CD4-positive, CD25-positive, alpha-beta regulatory T cell (primary cell): ENCODE measurements around the gene ANO1. TPM values are rescaled to one million over a fixed set of nuclear protein-coding genes. Genes with fewer than 3 reads are reported as not detected.

Experiments used
- ATAC-seq, 2 donors: fragments of 150-1000 bp; cut with Tn5 transposase; one replicate each; pipeline ENCODE4 v1.10.0; 2021; ENCODE audit warnings: low read depth in 2 of 2, moderate number of reproducible peaks in 2 of 2, moderate library complexity in 1 of 2
- DNase-seq, 3 donors: peaks; one replicate each; pipeline versions ENCODE4 v3.0.0 to v3.0.0-alpha.2; 2012 to 2022; ENCODE audit warnings: mixed read lengths in 1 of 3
- H3K27ac ChIP-seq: one replicate; pipeline ENCODE4 v1.7.0; 2013; ENCODE audit warnings: mild to moderate bottlenecking, low read length; ENCODE audit not compliant: insufficient read depth, poor library complexity, severe bottlenecking
- H3K27me3 ChIP-seq: one replicate; pipeline ENCODE4 v1.7.0; 2013; ENCODE audit warnings: low read length; ENCODE audit not compliant: control insufficient read depth, insufficient read depth
- H3K36me3 ChIP-seq: one replicate; pipeline ENCODE4 v1.7.0; 2013; ENCODE audit warnings: mild to moderate bottlenecking, low read length, moderate library complexity; ENCODE audit not compliant: control insufficient read depth, insufficient read depth
- H3K4me1 ChIP-seq: 2 replicates; pipeline ENCODE4 v1.7.0; 2013; ENCODE audit warnings: mild to moderate bottlenecking, low read length; ENCODE audit not compliant: insufficient read depth, control insufficient read depth, poor library complexity, severe bottlenecking
- H3K4me3 ChIP-seq: one replicate; pipeline ENCODE4 v1.7.0; 2013; ENCODE audit warnings: low read depth, mild to moderate bottlenecking, low read length, moderate library complexity
- H3K9me3 ChIP-seq, 2 experiments: 1 replicate in 1 of 2; 2 replicates in 1 of 2; pipeline ENCODE4 v1.7.0; 2013; ENCODE audit warnings: low read length in 2 of 2, mild to moderate bottlenecking in 1 of 2, moderate library complexity in 1 of 2; ENCODE audit not compliant: control insufficient read depth in 2 of 2
- H3K27ac Mint-ChIP-seq, 3 donors: one replicate each; pipeline ENCODE4 v1.8.0; 2020 to 2022; ENCODE audit warnings: mild to moderate bottlenecking in 3 of 3, mixed read lengths in 3 of 3, moderate library complexity in 2 of 3
- H3K27me3 Mint-ChIP-seq: one replicate; pipeline ENCODE4 v1.8.0; 2022; ENCODE audit warnings: mild to moderate bottlenecking, mixed read lengths
- H3K36me3 Mint-ChIP-seq: one replicate; pipeline ENCODE4 v1.8.0; 2020; ENCODE audit warnings: mixed read lengths
- H3K4me1 Mint-ChIP-seq, 4 donors: one replicate each; pipeline ENCODE4 v1.8.0; 2020 to 2022; ENCODE audit warnings: mixed read lengths in 4 of 4, mild to moderate bottlenecking in 1 of 4
- H3K4me3 Mint-ChIP-seq, 4 donors: one replicate each; pipeline ENCODE4 v1.8.0; 2020 to 2022; ENCODE audit warnings: mild to moderate bottlenecking in 4 of 4, mixed read lengths in 4 of 4, moderate library complexity in 3 of 4
- H3K9me3 Mint-ChIP-seq, 7 donors: one replicate each; pipeline ENCODE4 v1.8.0; 2020 to 2022; ENCODE audit warnings: mixed read lengths in 7 of 7, mild to moderate bottlenecking in 3 of 7, moderate library complexity in 2 of 7
- polyA plus RNA-seq, 4 donors: library from polyadenylated mRNA; unstranded; fragments of 300-500 nt; fragmentation: Illumina TruSeq; gene quantifications; one replicate each; pipeline ENCODE4 v1.2.3, GENCODE V29; 2021
- total RNA-seq: library from RNA; stranded (reverse); gene quantifications from one replicate; pipeline ENCODE4 v1.2.3, GENCODE V29; 2022

ANO1 gene
- total and polyA plus RNA-seq, 5 donors from 2014 or later, result not detected

- H3K36me3 ChIP-seq, result no peaks in the 10 kb centered on the region
- ATAC-seq (no peak), DNase-seq (no peak)
- Mint-ChIP-seq H3K9me3 (no peaks in the 10 kb centered on the region), H3K27ac (no peak overlapping the region), H3K27me3 (peaks cover 9% of the 10 kb centered on the region), H3K4me1 (no peaks in the 10 kb centered on the region), H3K36me3 (no peaks in the 10 kb centered on the region), H3K4me3 (no peak overlapping the region)
- no peak overlapping the region for H3K27ac ChIP-seq
- no peaks in the 10 kb centered on the region for H3K9me3 ChIP-seq
- H3K27me3 ChIP-seq, result no peaks in the 10 kb centered on the region
- no peak overlapping the region for H3K4me3 ChIP-seq
- no peaks in the 10 kb centered on the region for H3K4me1 ChIP-seq
Measured at GRCh38 chr11:70104419-70104818, 26.3 kb downstream of the ANO1 start.

DNA sequence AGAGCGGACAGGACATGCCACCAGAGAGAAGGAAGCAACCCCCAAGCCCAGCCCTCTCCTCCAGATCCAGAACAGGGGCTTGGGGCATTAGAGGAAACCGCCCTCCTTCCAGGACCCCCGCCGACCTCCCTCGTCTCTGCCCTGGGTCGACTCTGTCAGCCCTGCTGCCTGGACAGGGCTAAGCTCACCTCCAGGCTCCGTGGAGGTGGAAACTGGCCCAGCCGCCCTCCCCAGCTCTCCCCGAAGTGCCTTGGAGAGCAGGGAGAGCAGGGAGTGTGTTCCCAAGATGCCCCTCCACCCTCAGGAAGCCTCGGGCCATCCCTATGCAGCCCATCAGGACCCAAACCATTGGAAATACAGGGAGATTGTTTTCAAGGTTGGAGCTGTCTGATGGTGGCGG is 26.8 kb downstream of the ANO1 start:
- Mint-ChIP-seq H3K4me1 (no peaks in the 10 kb centered on the region), H3K36me3 (no peaks in the 10 kb centered on the region), H3K4me3 (no peak overlapping the region), H3K9me3 (no peaks in the 10 kb centered on the region), H3K27ac (no peak overlapping the region), H3K27me3 (peaks cover 9% of the 10 kb centered on the region)
- no peak for ATAC-seq
- Histone ChIP-seq H3K27ac (no peak overlapping the region), H3K9me3 (no peaks in the 10 kb centered on the region), H3K36me3 (no peaks in the 10 kb centered on the region), H3K4me1 (no peaks in the 10 kb centered on the region), H3K4me3 (no peak overlapping the region), H3K27me3 (no peaks in the 10 kb centered on the region)
- DNase-seq, result no peak

- Mint-ChIP-seq H3K9me3 (no peaks in the 10 kb centered on the region), H3K27me3 (peaks cover 9% of the 10 kb centered on the region), H3K27ac (no peak overlapping the region), H3K36me3 (no peaks in the 10 kb centered on the region), H3K4me3 (no peak overlapping the region), H3K4me1 (no peaks in the 10 kb centered on the region)
- DNase-seq (no peak), ATAC-seq (no peak)
- Histone ChIP-seq H3K27ac (no peak overlapping the region), H3K4me3 (no peak overlapping the region), H3K4me1 (no peaks in the 10 kb centered on the region), H3K27me3 (no peaks in the 10 kb centered on the region), H3K36me3 (no peaks in the 10 kb centered on the region), H3K9me3 (no peaks in the 10 kb centered on the region)
Measured at GRCh38 chr11:70105369-70105754, 27.2 kb downstream of the ANO1 start.

GRCh38 chr11:70105755-70106571 is 27.8 kb downstream of the ANO1 start:
- DNase-seq (no peak), ATAC-seq (no peak)
- Histone ChIP-seq H3K27me3 (no peaks in the 10 kb centered on the region), H3K27ac (no peak overlapping the region), H3K4me1 (no peaks in the 10 kb centered on the region), H3K4me3 (no peak overlapping the region), H3K9me3 (no peaks in the 10 kb centered on the region), H3K36me3 (no peaks in the 10 kb centered on the region)
- no peaks in the 10 kb centered on the region for H3K4me1 Mint-ChIP-seq
- H3K27me3 Mint-ChIP-seq, result peaks cover 9% of the 10 kb centered on the region
- H3K4me3 Mint-ChIP-seq, result no peak overlapping the region
- no peaks in the 10 kb centered on the region for H3K9me3 Mint-ChIP-seq
- no peak overlapping the region for H3K27ac Mint-ChIP-seq
- no peaks in the 10 kb centered on the region for H3K36me3 Mint-ChIP-seq

DNA sequence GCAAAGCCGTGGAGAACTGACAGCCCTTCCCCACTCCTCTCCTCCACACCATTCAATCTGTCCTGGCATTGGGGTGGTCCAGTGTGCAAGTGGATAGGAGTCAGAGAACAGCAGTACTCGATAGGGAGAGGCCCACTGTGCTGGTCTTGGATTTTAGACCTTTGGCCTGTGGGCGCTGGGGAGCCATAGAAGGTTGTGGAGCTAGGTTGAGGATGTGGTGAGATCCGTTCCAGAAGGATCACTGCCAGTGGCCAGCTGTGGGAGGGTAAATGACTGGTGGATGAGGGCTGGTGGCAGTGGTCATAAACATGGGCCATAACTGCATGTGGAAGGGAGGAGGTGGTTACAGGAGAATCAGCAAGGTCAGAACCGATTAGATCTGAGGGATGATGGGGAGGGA is 28.6 kb downstream of the ANO1 start:
- ATAC-seq, result no peak
- H3K4me3 ChIP-seq, result no peak overlapping the region
- no peaks in the 10 kb centered on the region for H3K4me1 ChIP-seq
- Mint-ChIP-seq H3K4me3 (no peak overlapping the region), H3K27ac (no peak overlapping the region), H3K36me3 (no peaks in the 10 kb centered on the region), H3K9me3 (no peaks in the 10 kb centered on the region), H3K27me3 (peaks cover 9% of the 10 kb centered on the region), H3K4me1 (peaks cover 0 to 2% (median 0%) of the 10 kb centered on the region in 4 donors)
- no peaks in the 10 kb centered on the region for H3K36me3 ChIP-seq
- no peaks in the 10 kb centered on the region for H3K9me3 ChIP-seq
- H3K27me3 ChIP-seq, result no peaks in the 10 kb centered on the region
- no peak for DNase-seq
- no peak overlapping the region for H3K27ac ChIP-seq

- Mint-ChIP-seq H3K27ac (peak overlapping the region in 1 of 3 donors; percentile 77), H3K27me3 (peaks cover 9% of the 10 kb centered on the region), H3K36me3 (no peaks in the 10 kb centered on the region), H3K4me1 (peaks cover 0 to 2% (median 0%) of the 10 kb centered on the region in 4 donors), H3K4me3 (no peak overlapping the region), H3K9me3 (no peaks in the 10 kb centered on the region)
- H3K27ac ChIP-seq, result no peak overlapping the region
- ATAC-seq, result no peak
- no peaks in the 10 kb centered on the region for H3K27me3 ChIP-seq
- no peaks in the 10 kb centered on the region for H3K36me3 ChIP-seq
- no peak for DNase-seq
- H3K9me3 ChIP-seq, result no peaks in the 10 kb centered on the region
- H3K4me1 ChIP-seq, result no peaks in the 10 kb centered on the region
- no peak overlapping the region for H3K4me3 ChIP-seq
Measured at GRCh38 chr11:70107191-70107590, 29.1 kb downstream of the ANO1 start.

DNA sequence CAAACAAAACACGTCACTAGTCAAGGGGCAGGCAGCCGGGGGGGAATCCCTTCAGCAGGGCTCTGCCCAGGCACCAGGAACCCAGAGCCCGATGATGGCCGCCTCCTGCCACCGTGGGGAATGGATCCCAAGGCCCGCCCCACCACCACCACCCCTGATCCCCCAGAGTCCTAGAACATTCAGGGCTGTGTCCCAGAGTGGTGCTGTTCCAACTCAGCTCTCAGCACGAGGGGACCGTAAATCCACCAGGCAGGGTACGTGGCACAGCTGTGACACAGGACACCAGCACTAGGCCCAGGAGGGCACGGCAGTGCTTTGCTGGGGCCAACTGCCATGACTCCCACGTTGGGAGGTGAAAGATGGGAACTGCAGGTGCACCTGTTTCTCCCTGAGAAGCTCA is 29.6 kb downstream of the ANO1 start:
- no peak overlapping the region for H3K4me3 Mint-ChIP-seq

DNA sequence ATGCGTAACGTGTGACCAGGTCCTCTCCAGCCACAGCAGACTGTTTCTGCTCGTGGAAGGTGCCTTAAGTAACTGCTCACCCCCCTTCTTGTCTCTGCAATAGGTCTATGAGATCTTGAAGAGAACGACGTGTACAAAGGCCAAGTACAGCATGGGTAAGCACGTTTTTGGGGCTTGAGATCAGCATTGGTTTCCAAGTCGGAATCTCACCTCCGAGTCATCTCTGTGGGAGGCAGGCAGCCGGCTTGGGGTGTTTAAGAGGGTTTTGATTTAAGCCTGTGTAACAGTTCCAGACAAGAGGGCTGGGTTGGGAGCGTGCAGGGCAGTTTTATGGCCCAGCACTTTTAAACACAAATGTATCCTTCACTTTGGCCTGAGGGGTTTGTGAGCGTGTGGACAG is 30.1 kb downstream of the ANO1 start:
- no peaks in the 10 kb centered on the region for H3K27me3 ChIP-seq
- H3K27ac ChIP-seq, result no peak overlapping the region
- Mint-ChIP-seq H3K4me1 (peaks cover 0 to 2% (median 0%) of the 10 kb centered on the region in 4 donors), H3K27me3 (peaks cover 9% of the 10 kb centered on the region), H3K27ac (no peak overlapping the region), H3K4me3 (no peak overlapping the region), H3K9me3 (no peaks in the 10 kb centered on the region), H3K36me3 (no peaks in the 10 kb centered on the region)
- DNase-seq (no peak), ATAC-seq (no peak)
- H3K4me1 ChIP-seq, result no peaks in the 10 kb centered on the region
- H3K9me3 ChIP-seq, result no peaks in the 10 kb centered on the region
- H3K36me3 ChIP-seq, result no peaks in the 10 kb centered on the region
- no peak overlapping the region for H3K4me3 ChIP-seq

More for the DNA sequence above, 29.6 kb downstream of the ANO1 start:
- Mint-ChIP-seq H3K9me3 (no peaks in the 10 kb centered on the region), H3K27me3 (peaks cover 9% of the 10 kb centered on the region), H3K36me3 (no peaks in the 10 kb centered on the region), H3K27ac (no peak overlapping the region), H3K4me1 (peaks cover 0 to 2% (median 0%) of the 10 kb centered on the region in 4 donors)
- H3K27ac ChIP-seq, result no peak overlapping the region
- no peak overlapping the region for H3K4me3 ChIP-seq
- ATAC-seq (no peak), DNase-seq (no peak)
- H3K9me3 ChIP-seq, result no peaks in the 10 kb centered on the region
- H3K27me3 ChIP-seq, result no peaks in the 10 kb centered on the region
- H3K4me1 ChIP-seq, result no peaks in the 10 kb centered on the region
- H3K36me3 ChIP-seq, result no peaks in the 10 kb centered on the region
